GM23338 (cell line): ENCODE data around the gene ZNF202. TPM values are rescaled to one million over a fixed set of nuclear protein-coding genes. Genes with fewer than 3 reads are reported as not detected.
A peak's percentile ranks its signal among the peaks of the same experiment; 100 is the strongest.

Source experiments
- ATAC-seq: fragments of 200-7000 bp; cut with Tn5 transposase; 3 replicates; pipeline ENCODE4 v1.9.1; 2020
- DNase-seq: peaks from one replicate; pipeline ENCODE4 v3.0.0-alpha.2; 2015; ENCODE audit warnings: low spot score
- H2AFZ ChIP-seq: fragments of 200-600 bp; sonication (generic); 2 replicates; pipeline ENCODE4 v1.8.0; 2016; ENCODE audit warnings: antibody characterized with exemption, mild to moderate bottlenecking, moderate library complexity
- H3F3A ChIP-seq: fragments of 200-600 bp; sonication (generic); replicated peaks from 2 replicates; pipeline ENCODE4 v1.8.0; 2017; ENCODE audit warnings: antibody characterized with exemption, mixed run types, low read depth
- H3K27ac ChIP-seq: fragments of 200-600 bp; sonication (generic); 2 replicates; pipeline ENCODE4 v1.6.1; 2016; ENCODE audit warnings: low read depth
- H3K27me3 ChIP-seq: fragments of 200-600 bp; sonication (generic); 2 replicates; pipeline ENCODE4 v1.8.0; 2016; ENCODE audit warnings: mild to moderate bottlenecking, mixed run types, moderate library complexity; ENCODE audit not compliant: insufficient read depth
- H3K36me3 ChIP-seq: fragments of 200-600 bp; sonication (generic); 2 replicates; pipeline ENCODE4 v1.8.0; 2016; ENCODE audit warnings: mild to moderate bottlenecking; ENCODE audit not compliant: insufficient read depth
- H3K4me1 ChIP-seq: fragments of 200-600 bp; sonication (generic); 2 replicates; pipeline ENCODE4 v1.8.0; 2016; ENCODE audit warnings: mild to moderate bottlenecking, moderate library complexity; ENCODE audit not compliant: insufficient read depth
- H3K4me2 ChIP-seq: fragments of 200-600 bp; sonication (generic); 2 replicates; pipeline ENCODE4 v1.7.1; 2017; ENCODE audit warnings: mixed run types
- H3K4me3 ChIP-seq: fragments of 200-600 bp; sonication (generic); 2 replicates; pipeline ENCODE4 v1.6.1; 2016; ENCODE audit warnings: mixed run types
- H3K79me2 ChIP-seq: fragments of 200-600 bp; sonication (generic); replicated peaks from 2 replicates; pipeline ENCODE4 v1.8.0; 2017; ENCODE audit warnings: mild to moderate bottlenecking; ENCODE audit not compliant: insufficient read depth
- H3K9me2 ChIP-seq: fragments of 200-600 bp; sonication (generic); 2 replicates; pipeline ENCODE4 v1.8.0; 2017; ENCODE audit not compliant: insufficient read depth
- H4K20me1 ChIP-seq: fragments of 200-600 bp; sonication (generic); replicated peaks from 2 replicates; pipeline ENCODE4 v1.8.0; 2017; ENCODE audit warnings: mild to moderate bottlenecking; ENCODE audit not compliant: insufficient read depth
- H3K27ac Mint-ChIP-seq: 2 replicates; pipeline ENCODE4 v1.8.0; 2020; ENCODE audit warnings: inconsistent platforms, mild to moderate bottlenecking, moderate library complexity, mixed read lengths
- H3K27me3 Mint-ChIP-seq: 3 replicates; pipeline ENCODE4 v1.8.0; 2022; ENCODE audit warnings: low read depth, mild to moderate bottlenecking, moderate library complexity, mixed read lengths, inconsistent platforms; ENCODE audit not compliant: insufficient read depth, poor library complexity
- H3K36me3 Mint-ChIP-seq: 3 replicates; pipeline ENCODE4 v1.8.0; 2021; ENCODE audit warnings: low read depth, mild to moderate bottlenecking, inconsistent platforms, moderate library complexity, mixed read lengths
- H3K4me1 Mint-ChIP-seq: 3 replicates; pipeline ENCODE4 v1.8.0; 2020; ENCODE audit warnings: mild to moderate bottlenecking, inconsistent platforms, mixed read lengths
- H3K4me3 Mint-ChIP-seq: 3 replicates; pipeline ENCODE4 v1.8.0; 2021; ENCODE audit warnings: moderate library complexity, mild to moderate bottlenecking, inconsistent platforms, mixed read lengths
- H3K9me3 Mint-ChIP-seq: 3 replicates; pipeline ENCODE4 v1.8.0; 2020; ENCODE audit warnings: moderate library complexity, mild to moderate bottlenecking, inconsistent platforms, mixed read lengths
- CREB1 ChIP-seq: fragments of 250-450 bp; sonication (Bioruptor Pico); IDR thresholded peaks from 2 replicates; pipeline ENCODE4 v1.5.0; 2020; ENCODE audit warnings: low read depth, mild to moderate bottlenecking, moderate library complexity
- CTCF ChIP-seq, 2 experiments: fragments of 200-600 bp in 1 of 2; sonication (generic) in 1 of 2; conservative IDR thresholded peaks; 2 replicates each; pipeline versions ENCODE4 v1.5.1 to v1.6.1; 2016 to 2017; ENCODE audit warnings: antibody characterized with exemption in 2 of 2, low read depth in 2 of 2, mild to moderate bottlenecking in 2 of 2, moderate library complexity in 1 of 2
- ETS1 ChIP-seq: IDR thresholded peaks from 2 replicates; pipeline ENCODE4 v1.6.1; 2016; ENCODE audit warnings: antibody characterized with exemption
- EZH2 ChIP-seq: fragments of 200-600 bp; sonication (generic); IDR thresholded peaks from one replicate; pipeline ENCODE4 v1.8.0; 2017; ENCODE audit warnings: antibody characterized with exemption, mild to moderate bottlenecking, low read depth; ENCODE audit not compliant: unreplicated experiment
- EZH2phosphoT487 ChIP-seq: fragments of 200-600 bp; sonication (generic); IDR thresholded peaks from one replicate; pipeline ENCODE4 v1.8.1; 2018; ENCODE audit warnings: antibody characterized with exemption; ENCODE audit not compliant: unreplicated experiment
- JUNB ChIP-seq: IDR thresholded peaks from one replicate; pipeline ENCODE4 v1.6.1; 2016; ENCODE audit warnings: antibody characterized with exemption; ENCODE audit not compliant: unreplicated experiment
- NANOG ChIP-seq: IDR thresholded peaks from 2 replicates; pipeline ENCODE4 v1.6.1; 2016; ENCODE audit warnings: antibody characterized with exemption, borderline replicate concordance
- POLR2AphosphoS5 ChIP-seq: IDR thresholded peaks from 2 replicates; pipeline ENCODE4 v1.6.1; 2016; ENCODE audit warnings: antibody characterized with exemption, low read depth
- REST ChIP-seq: IDR thresholded peaks from one replicate; pipeline ENCODE4 v1.6.1; 2018; ENCODE audit warnings: antibody characterized with exemption; ENCODE audit not compliant: unreplicated experiment
- STAT1 ChIP-seq: IDR thresholded peaks from one replicate; pipeline ENCODE4 v1.6.1; 2016; ENCODE audit warnings: antibody characterized with exemption; ENCODE audit not compliant: unreplicated experiment
- ZNF114 ChIP-seq: fragments of 250-450 bp; sonication (Bioruptor Pico); IDR thresholded peaks from 2 replicates; pipeline ENCODE4 v1.5.0; 2020; ENCODE audit warnings: mild to moderate bottlenecking, moderate library complexity
- ZNF331 ChIP-seq: fragments of 250-450 bp; sonication (Bioruptor Pico); IDR thresholded peaks from 2 replicates; pipeline ENCODE4 v1.5.0; 2020; ENCODE audit warnings: low read depth, mild to moderate bottlenecking, moderate library complexity
- ZNF462 ChIP-seq: fragments of 250-450 bp; sonication (Bioruptor Pico); IDR thresholded peaks from 2 replicates; pipeline ENCODE4 v1.5.0; 2020; ENCODE audit warnings: mild to moderate bottlenecking, moderate library complexity
- polyA plus RNA-seq: library from polyadenylated mRNA; unstranded; fragments of >200 nt; fragmentation: Nextera tagmentation; extraction: Ambion mirVana; gene quantifications from 2 replicates; pipeline ENCODE4 v1.2.1, GENCODE V29; 2016
- total RNA-seq: library from RNA; depleted of rRNA; stranded (reverse); fragments of >200 nt; shearing (Covaris generic); gene quantifications from 2 replicates; pipeline ENCODE4 v1.2.3, GENCODE V29; 2014

The ZNF202 gene
- total and polyA plus RNA-seq, 2 experiments from 2014 or later: 18.2 to 36.7 TPM

GRCh38 chr11:123702139-123702538, 39.3 kb downstream of the ZNF202 start:
- DNase-seq: no peak
- Histone ChIP-seq H4K20me1 (no peaks in the 10 kb centered on the region), H3K4me2 (no peak overlapping the region), H3K27me3 (no peaks in the 10 kb centered on the region), H3K27ac (no peak overlapping the region), H3K79me2 (no peaks in the 10 kb centered on the region), H3K9me2 (no peaks in the 10 kb centered on the region), H3K4me3 (no peak overlapping the region), H3K36me3 (no peaks in the 10 kb centered on the region), H3F3A (no peaks in the 10 kb centered on the region), H2AFZ (peak overlapping the region; percentile 63; the same call in 1 of the 2 replicates), H3K4me1 (no peaks in the 10 kb centered on the region)
- TF ChIP-seq EZH2 (no peak), ZNF114 (CRISPR knock-in tag) (no peak), ZNF462 (CRISPR knock-in tag) (no peak), JUNB (no peak), ETS1 (no peak), REST (no peak), NANOG (no peak), CREB1 (CRISPR knock-in tag) (no peak), POLR2AphosphoS5 (no peak), CTCF (conservative IDR thresholded peaks at IDR 0.05; ENCODE audit: low read depth in 2 of 2) (no peak), STAT1 (no peak), ZNF331 (CRISPR knock-in tag) (no peak), EZH2phosphoT487 (no peak)
- Mint-ChIP-seq H3K4me1 (no peaks in the 10 kb centered on the region; the same call in 2 of the 3 replicates), H3K27me3 (peaks cover 6% of the 10 kb centered on the region), H3K36me3 (no peaks in the 10 kb centered on the region), H3K4me3 (no peak overlapping the region), H3K9me3 (no peaks in the 10 kb centered on the region), H3K27ac (no peak overlapping the region)
- no peak for ATAC-seq
